ENCODE measurements around the gene NPW.

Gene NPW

DNA sequence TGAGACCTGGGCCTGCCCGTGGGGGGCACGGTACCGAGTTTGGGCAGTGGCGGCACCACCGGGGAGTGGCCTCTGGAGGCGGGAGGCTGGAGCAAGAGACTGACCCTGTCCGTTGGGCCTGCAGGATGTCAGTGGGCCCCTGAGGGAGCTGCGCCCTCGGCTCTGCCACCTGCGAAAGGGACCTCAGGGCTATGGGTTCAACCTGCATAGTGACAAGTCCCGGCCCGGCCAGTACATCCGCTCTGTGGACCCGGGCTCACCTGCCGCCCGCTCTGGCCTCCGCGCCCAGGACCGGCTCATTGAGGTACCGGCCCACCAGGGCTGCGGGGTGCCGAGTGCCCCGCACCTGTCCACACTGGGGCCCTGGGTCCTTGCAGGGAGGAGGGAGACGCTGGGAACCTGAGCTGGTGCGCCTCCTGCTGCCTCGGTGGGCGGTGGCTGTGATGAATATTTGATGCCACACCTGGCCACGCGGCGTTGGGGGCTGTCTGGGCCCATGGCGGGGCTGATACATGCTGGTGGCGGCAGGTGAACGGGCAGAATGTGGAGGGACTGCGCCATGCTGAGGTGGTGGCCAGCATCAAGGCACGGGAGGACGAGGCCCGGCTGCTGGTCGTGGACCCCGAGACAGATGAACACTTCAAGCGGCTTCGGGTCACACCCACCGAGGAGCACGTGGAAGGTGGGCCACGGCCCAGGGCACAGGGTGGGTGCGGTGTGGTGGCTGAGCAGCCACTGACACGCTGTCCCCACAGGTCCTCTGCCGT, 16.8 kb downstream of the NPW start:
- DNase-seq (ENCODE audit: low spot score) = no peak

GRCh38 chr16:2037115-2037514, 17.5 kb downstream of the NPW start:
- DNase-seq (ENCODE audit: low spot score) = no peak

DNA sequence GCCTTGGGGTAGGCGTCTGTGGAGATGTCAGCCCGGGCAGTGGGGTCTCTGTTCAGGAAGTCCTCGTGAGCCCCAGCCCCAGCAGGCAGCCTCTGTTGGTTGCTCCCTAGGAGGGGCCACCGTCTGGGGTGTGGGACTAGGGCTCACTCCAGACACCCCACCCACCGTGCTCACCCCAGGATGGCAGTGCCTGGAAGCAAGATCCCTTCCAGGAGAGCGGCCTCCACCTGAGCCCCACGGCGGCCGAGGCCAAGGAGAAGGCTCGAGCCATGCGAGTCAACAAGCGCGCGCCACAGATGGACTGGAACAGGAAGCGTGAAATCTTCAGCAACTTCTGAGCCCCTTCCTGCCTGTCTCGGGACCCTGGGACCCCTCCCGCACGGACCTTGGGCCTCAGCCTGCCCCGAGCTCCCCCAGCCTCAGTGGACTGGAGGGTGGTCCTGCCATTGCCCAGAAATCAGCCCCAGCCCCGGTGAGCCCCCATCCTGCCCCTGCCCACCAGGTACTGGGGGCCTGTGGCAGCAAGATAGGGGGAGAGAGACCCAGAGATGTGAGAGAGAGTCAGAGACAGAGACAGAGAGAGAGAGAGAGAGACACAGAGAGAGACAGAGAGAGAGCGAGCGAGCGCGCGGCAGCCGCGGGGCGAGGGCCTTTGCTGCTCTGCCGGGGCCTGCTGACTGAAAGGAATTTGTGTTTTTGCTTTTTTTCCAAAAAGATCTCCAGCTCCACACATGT, 18.2 kb downstream of the NPW start:
- DNase-seq (ENCODE audit: low spot score) = no peak

DNA sequence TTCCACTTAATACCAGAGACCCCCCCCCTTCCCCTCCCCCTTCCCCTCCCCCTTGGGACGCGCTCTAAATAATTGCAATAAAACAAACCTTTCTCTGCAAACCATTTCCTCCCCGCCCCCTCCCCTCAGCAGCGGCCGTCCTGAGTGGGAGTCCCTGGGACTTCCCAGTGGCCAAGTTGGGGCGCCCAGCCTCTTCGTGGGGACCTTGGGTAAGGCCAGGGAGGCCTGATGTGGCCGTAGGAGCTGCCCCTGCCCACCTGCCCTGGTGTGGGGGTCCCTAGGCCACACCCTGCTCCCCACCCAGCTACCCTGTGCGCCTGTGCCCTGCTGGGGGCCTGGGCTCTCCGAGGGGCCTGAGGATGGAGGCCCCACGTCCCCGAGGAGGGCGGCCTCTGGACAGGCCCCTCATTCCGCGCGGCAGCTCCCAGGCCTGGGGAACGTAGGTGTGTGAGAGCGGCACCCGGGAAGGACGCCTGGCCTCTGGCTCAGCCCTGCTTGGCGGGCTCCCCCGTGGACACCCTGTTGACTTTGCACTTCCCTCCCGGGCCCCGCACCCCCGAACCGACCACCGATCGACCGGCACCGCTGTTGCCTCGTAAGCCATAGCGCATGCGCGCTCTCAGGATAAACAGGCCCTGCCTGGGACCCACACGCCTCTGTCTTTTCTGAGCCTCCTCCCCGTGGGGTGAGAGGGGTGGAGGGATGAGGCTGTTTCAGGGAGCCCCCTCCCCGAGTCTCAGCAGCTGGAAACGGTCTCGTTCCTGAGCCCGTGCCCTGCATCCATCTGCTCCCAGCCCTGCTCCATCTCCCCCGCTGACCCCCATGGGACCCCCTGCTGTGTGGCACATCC, 19.0 kb downstream of the NPW start:
- DNase-seq (ENCODE audit: low spot score) = no peak

DNA sequence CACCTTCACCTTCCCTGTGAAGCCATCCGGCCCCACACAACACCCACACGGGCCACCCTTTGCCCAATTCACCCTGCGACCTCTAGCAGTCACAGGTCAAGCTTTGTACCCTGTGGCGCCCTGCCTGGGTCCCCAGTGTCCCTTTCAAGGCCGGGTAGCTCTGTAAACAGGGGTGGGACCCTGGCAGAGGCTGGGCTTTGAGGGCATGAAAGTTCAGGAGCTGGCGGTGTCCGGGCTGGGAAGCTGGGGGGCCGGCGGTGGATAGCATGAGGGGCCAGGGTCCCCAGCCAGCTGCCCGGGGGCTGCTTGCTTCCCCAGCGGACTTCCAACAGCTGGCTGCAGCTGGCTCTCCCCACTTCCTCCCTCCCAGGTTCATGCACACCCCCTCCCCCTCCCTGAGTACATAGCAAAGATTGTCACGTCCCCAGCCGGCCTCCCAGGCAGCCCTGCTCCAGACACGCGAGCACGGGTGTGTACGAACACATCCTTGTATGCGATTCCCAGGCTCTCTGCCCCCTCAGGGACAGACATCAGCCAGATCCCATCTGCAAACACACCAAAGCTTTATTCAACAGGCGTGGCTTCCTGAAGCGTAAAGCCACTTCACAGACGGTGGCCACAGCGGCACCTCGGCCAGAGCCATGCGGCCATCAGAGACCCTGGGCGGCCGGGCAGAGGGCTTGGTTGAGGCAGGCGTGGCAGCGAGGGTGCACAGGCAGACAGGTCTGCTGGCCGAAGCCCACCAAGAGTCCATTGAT, 19.9 kb downstream of the NPW start:
- DNase-seq (ENCODE audit: low spot score) = peak; percentile 80

- DNase-seq (ENCODE audit: low spot score) = no peak
These were observed 20.6 kb downstream of the NPW start for GRCh38 chr16:2040041-2040786.

DNA sequence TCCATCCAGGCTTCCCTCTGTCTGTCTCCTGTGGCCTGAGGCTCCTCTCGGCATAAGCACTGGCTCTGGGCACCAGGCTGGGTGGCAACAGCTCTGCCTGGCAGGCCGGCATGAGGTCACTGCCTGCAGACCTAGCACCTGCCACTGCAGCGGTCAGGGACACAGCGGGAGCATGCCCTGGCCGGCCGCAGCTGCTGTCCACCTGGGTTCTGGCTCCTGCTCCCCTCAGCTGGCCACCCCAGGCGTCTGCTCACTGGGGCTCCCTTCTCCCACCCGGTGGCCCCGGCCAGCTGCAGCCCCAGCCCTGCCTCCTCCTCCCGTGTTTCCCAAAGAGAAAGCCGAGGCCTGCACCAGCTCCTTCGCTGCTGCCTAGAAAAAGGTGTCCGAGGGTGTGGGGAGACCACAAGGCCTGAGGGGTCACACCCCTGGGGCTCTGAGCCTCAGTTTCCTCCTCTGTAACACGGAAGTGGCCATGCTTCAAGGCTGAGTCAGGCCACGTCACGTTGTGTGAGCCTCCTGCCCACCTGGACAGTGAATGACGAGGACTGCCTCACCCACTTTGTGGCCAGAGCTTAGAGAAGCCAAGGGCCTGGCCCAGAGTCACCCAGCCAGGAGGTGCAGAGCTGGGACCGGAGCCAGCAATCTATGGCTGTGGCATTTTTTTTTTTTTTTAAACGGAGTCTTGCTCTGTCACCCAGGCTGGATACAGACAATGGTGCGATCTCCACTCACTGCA, 21.4 kb downstream of the NPW start:
- DNase-seq (ENCODE audit: low spot score) = peak; percentile 80

GRCh38 chr16:2042171-2042985, 22.8 kb downstream of the NPW start:
- DNase-seq (ENCODE audit: low spot score) = no peak

- DNase-seq (ENCODE audit: low spot score) = no peak
These were observed 23.5 kb downstream of the NPW start for GRCh38 chr16:2042986-2043666.

DNA sequence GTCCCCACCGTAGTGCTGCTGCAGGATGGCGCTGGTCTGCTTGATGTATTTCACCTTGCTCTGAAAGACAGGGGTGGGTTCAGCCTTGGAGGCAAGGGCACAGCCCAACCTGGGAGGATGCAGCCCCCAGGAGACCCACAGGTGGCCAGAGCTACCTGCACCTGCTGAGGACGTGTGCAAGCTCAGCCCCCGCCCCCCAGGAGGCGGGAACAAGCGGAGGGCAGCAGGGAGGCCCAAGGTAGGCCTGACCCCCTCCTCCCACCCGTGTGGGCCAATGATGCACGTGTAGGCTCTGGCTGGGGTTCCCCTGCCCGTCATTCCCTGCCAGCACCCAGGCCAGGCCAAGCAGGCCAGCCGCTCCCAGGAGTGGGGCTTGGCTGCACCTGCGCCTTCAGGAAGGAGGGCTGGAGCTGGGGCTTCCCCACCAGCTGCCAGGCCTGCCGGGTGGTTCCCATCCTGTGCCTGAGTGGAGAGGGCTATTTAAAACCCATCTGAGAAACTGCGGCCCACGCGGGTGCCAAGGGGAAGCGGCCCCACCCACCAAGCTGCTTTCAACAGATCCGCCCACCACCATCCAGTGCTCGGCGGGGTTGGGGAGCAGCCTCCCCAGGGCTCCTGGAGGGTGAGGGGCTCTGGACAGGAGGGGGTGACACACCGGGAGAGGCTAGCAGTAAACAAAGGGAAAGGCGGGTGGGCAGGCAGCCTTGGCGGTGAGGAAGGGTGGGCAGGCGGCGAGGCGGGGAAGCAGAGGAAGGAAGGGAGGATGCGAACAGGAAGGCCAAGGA, 24.3 kb downstream of the NPW start:
- DNase-seq (ENCODE audit: low spot score) = no peak

- DNase-seq (ENCODE audit: low spot score) = no peak
These were observed 25.0 kb downstream of the NPW start for GRCh38 chr16:2044541-2044940.

GRCh38 chr16:2045965-2046892, 26.6 kb downstream of the NPW start:
- no peak for DNase-seq (ENCODE audit: low spot score)

DNA sequence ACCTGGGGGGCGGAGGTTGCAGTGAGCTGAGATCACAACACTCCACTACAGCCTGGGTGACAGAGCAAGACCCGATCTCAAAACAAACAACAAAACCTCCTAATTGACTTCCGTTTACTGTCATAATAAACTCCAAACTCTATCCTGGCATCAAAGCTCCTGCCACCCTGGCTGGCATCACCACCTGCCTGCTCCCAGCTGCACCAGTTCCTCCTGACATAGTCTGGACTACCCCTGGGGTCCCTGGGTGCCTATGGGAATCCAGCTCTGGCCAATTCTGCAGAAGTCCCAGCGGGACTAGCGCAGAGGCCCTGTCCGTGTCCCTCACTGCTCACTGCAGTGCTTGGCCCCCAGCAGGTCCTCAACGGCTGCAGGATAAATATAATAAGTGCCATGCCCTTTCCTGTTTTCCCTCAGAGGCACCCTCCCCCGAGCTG, 27.3 kb downstream of the NPW start:
- no peak for DNase-seq (ENCODE audit: low spot score)

DNA sequence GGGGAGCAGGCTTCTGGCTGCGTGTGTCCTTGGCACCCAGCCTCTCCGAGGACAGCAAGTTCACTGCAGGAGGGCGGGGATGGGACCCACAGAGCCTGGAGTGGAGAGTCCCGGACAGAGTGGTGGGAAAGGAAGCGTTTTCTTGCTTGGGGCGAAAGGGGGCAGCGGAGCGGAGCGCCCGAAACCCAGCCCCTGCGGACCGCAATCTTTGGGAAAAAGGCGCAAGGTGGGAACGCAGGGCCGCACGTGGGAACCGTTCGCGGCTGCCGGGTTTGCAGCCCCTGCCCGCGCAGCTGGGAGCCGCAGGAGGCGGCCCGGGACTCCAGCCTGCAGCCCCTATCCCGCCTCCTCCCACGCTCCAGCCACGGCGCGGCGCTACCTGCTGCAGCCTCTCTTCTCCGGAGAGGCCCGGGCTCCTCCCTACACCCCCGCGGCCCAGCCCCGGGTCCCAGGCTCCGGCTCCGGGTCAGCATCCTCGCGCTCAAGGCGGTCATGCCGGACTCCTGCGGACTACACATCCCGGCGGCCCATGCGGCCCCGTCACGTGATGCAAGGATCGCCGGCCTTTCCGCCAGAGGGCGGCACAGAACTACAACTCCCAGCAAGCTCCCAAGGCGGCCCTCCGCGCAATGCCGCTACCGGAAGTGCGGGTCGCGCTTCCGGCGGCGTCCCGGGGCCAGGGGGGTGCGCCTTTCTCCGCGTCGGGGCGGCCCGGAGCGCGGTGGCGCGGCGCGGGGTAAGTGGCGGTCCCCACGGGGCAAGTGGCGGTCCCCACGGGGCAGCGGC, 27.9 kb downstream of the NPW start, which contains the start of the genes NTHL1 and TSC2:
TSS of gene NTHL1 (minus strand) at position 505 of the 786 bp plus-strand sequence. CDS start at position 494, 11 bp downstream.
TSS of gene TSC2 (plus strand) at position 656 of the 786 bp plus-strand sequence. CDS start 631 bp downstream, outside the sequence.
- DNase-seq (ENCODE audit: low spot score) = peak; percentile 94

DNA sequence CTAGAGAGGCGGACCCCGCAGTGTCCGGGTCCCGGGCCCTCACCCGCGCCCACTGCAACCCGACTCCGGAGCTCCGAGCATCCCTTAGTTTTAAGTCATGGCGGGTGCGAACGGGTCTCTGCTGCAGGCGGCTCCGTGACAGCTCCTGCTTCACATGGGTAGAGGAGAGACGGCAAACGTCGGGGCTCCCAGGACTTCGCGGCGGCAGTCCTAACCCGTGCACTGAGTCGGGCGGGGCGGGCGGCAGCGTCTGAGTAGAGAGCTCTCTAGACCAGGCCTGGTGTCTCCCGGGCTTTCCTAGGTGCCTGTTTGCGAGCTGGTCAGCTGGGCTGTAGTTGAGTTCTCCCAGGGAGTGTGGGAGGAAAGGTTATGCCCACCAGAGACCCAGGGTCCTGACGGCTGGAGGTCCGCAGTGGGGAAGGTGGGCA, 28.5 kb downstream of the NPW start:
- no peak for DNase-seq (ENCODE audit: low spot score)

DNA sequence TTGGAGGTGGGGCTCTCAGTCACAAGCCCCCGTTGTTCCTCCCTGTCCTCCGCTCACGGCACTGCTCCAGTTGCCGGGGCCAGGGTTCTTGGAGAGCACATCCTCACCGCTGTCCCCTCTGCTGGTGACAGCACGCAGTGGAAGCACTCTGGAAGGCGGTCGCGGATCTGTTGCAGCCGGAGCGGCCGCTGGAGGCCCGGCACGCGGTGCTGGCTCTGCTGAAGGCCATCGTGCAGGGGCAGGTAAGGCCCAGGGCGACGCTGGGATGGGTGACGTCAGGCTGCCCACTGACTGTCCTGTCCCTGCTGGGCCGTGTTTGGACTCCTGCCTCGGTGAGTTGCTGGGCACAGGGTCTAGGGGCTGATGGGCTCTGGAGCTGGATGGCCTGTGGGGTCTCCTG, 33.6 kb downstream of the NPW start:
- DNase-seq (ENCODE audit: low spot score) = no peak

All from SW480 (cell line).